ENCODE data around the gene ICA1L.

Gene ICA1L

DNA sequence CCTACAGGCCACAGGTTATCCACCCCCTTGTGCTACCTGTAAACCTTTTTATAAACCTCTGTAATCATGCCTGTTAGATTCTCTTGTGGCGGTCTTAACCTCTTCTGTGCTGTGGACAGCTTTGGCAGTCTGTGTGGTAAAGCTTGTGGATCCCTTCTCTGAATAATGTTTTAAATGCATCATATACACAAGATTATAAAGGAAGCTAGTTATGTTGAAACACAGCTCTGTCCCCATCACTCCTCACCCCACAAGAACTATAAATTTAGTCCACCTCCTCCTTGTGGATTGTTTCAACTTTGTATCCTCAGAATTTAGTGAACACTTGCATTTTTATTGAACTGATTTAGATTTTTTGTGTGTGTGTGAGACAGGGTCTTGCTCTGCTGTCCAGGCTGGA is 107.7 kb downstream of the ICA1L start:
- TF ChIP-seq, protein P1, sequence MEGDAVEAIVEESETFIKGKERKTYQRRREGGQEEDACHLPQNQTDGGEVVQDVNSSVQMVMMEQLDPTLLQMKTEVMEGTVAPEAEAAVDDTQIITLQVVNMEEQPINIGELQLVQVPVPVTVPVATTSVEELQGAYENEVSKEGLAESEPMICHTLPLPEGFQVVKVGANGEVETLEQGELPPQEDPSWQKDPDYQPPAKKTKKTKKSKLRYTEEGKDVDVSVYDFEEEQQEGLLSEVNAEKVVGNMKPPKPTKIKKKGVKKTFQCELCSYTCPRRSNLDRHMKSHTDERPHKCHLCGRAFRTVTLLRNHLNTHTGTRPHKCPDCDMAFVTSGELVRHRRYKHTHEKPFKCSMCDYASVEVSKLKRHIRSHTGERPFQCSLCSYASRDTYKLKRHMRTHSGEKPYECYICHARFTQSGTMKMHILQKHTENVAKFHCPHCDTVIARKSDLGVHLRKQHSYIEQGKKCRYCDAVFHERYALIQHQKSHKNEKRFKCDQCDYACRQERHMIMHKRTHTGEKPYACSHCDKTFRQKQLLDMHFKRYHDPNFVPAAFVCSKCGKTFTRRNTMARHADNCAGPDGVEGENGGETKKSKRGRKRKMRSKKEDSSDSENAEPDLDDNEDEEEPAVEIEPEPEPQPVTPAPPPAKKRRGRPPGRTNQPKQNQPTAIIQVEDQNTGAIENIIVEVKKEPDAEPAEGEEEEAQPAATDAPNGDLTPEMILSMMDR (IDR thresholded peaks at IDR 0.05; ENCODE audit: extremely low read depth, missing control alignments): no peak
- DNase-seq (ENCODE audit: low spot score): no peak

DNA sequence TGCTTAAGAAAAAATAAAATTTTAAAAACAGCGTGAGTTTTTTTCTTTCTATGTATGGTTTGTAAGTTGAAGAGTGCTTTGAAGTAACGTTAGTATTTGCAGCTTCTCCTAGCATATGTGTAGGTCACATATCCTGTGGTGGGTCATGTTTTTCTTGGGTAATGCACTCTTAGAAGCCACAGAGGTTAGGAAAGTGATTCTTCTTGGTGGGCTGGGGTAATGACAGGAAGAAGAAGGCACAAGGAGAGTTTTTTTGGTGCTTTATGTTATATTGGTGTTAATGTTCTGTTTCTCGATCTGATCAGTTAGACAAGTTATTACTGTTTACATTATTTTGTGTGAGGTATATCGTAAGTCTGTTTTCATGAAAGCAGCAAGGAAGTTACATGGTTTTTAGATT is 109.0 kb downstream of the ICA1L start:
- DNase-seq (ENCODE audit: low spot score): no peak
- TF ChIP-seq, protein P1 (IDR thresholded peaks at IDR 0.05; ENCODE audit: extremely low read depth, missing control alignments): no peak

DNA sequence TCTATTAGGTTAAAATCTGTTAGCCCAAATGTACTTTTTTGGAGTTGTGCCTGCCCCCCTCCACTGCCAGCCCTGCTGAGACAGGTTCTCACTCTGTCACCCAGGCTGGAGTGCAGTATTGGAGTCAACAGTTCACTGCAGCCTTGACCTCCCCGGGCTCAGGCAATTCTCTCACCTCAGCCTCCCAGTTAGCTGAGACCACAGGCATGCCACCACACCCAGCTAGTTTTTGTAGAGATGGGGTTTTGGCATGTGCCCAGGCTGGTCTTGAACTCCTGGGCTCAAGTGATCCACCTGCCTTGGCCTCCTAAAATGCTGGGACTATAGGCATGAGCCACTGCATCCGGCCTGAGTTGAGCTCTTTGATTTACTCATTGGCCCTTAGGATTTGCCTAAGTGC is 110.7 kb downstream of the ICA1L start:
- no peak for DNase-seq (ENCODE audit: low spot score)
- TF ChIP-seq, protein P1 (IDR thresholded peaks at IDR 0.05; ENCODE audit: extremely low read depth, missing control alignments): no peak

DNA sequence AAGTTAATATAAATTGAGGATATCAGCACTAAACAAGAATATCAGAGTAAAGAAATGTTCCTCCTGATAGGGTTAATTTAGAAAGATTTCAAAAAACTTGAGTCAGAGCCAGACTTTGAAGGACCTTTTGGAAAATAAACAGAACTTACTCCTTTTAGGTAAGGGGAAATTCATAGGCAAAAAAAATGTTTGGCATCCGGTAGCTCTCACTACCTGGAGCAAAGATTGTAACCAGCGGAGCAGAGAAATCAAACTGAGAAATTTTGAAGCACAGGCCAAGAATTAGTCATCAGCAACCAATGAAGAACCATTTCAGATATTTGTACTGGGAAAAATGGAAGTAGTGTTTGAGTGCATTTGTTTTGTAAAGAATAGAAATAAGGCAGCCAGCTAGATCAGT is 113.0 kb downstream of the ICA1L start:
- no peak for DNase-seq (ENCODE audit: low spot score)
- TF ChIP-seq, protein P1 (IDR thresholded peaks at IDR 0.05; ENCODE audit: extremely low read depth, missing control alignments): no peak

DNA sequence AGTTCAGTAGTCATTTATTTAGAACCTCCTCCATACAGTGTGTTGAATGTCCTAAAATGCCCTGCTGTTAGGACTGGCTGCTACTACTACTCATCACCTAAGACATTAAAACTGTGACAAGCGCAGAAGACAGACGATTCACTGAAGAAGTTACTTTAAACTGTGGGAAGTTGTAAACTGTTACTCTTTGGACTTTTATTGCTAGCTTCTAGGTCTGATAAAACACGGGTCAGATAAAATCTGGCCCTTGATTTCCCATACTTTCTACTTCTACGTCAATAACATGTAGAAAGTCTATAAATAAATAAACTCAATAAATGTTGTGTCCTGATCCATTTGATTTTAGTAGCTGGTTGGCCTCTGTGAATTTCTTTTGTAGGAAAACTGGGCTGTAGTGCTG is 113.4 kb downstream of the ICA1L start:
- TF ChIP-seq, protein P1 (IDR thresholded peaks at IDR 0.05; ENCODE audit: extremely low read depth, missing control alignments): no peak

DNA sequence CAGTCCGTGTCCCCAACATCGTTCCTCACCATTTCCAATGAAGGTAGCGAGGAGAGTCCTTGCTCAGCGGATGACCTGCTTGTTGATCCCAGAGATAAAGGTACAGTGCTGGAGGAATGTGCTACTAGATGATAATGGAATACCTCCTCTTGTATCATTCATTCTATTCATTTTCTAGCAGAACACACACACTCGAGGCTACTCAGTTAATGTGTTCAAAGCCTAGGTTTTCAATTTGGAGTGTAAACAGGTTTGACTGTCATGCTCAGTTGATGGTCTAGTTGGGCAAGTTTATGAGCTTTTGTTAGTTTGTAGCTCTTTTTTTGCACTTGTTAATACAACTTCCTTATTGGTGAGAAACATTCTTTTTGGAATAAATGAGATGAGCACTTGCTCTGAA is 114.2 kb downstream of the ICA1L start:
- DNase-seq (ENCODE audit: low spot score): no peak
- TF ChIP-seq, protein P1 (IDR thresholded peaks at IDR 0.05; ENCODE audit: extremely low read depth, missing control alignments): no peak

More for the DNA sequence above, 113.4 kb downstream of the ICA1L start:
- DNase-seq (ENCODE audit: low spot score): no peak

DNA sequence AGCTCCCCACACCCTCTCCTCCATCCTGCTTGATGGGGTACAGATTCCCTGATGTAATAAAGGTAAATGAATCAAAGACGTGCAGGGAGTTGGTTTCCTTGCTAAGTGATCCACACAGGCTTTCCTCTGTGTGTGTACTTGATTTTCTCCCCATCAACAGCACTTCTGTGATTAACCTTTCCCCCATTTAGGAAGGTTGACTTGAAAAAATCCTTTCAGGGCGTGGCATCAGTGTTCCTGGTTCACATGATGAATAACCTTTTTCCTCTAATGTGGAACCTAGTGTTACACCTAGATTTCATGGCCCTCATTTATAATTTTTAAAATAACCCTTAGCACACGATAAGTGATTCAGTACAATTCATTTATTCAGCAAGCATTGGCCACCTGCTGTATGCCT is 115.0 kb downstream of the ICA1L start:
- DNase-seq (ENCODE audit: low spot score): no peak
- TF ChIP-seq, protein P1 (IDR thresholded peaks at IDR 0.05; ENCODE audit: extremely low read depth, missing control alignments): no peak
